Activated T-cell treated with anti-CD3 and anti-CD28 coated beads, Interleukin-2, amount 50 U/mL, for 24 hours (primary cell): ENCODE measurements around the gene NBAS.

ENCODE experiments used
- DNase-seq: peaks from one replicate; pipeline ENCODE4 v3.0.0-alpha.2; 2020
- H3K27ac Mint-ChIP-seq: 2 replicates; pipeline ENCODE4 v1.8.0; 2020; ENCODE audit warnings: mild to moderate bottlenecking, mixed read lengths
- H3K27me3 Mint-ChIP-seq: 2 replicates; pipeline ENCODE4 v1.8.0; 2020; ENCODE audit warnings: mixed read lengths
- H3K36me3 Mint-ChIP-seq: 2 replicates; pipeline ENCODE4 v1.8.0; 2020; ENCODE audit warnings: low read depth, mixed read lengths
- H3K4me1 Mint-ChIP-seq: 2 replicates; pipeline ENCODE4 v1.8.0; 2020; ENCODE audit warnings: low read depth, mixed read lengths
- H3K4me3 Mint-ChIP-seq: 2 replicates; pipeline ENCODE4 v1.8.0; 2020; ENCODE audit warnings: mild to moderate bottlenecking, moderate library complexity, mixed read lengths
- H3K9me3 Mint-ChIP-seq: 2 replicates; pipeline ENCODE4 v1.8.0; 2020; ENCODE audit warnings: mixed read lengths

Gene NBAS

GRCh38 chr2:15577071-15577735 is 16.1 kb upstream of the NBAS start:
- H3K4me3 Mint-ChIP-seq = no peak overlapping the region
- peak; percentile 85 for DNase-seq
- H3K36me3 Mint-ChIP-seq = no peaks in the 10 kb centered on the region
- H3K9me3 Mint-ChIP-seq = no peaks in the 10 kb centered on the region
- no peaks in the 10 kb centered on the region for H3K4me1 Mint-ChIP-seq
- H3K27ac Mint-ChIP-seq = no peak overlapping the region
- peaks cover 5% of the 10 kb centered on the region for H3K27me3 Mint-ChIP-seq

- H3K4me3 Mint-ChIP-seq = no peak overlapping the region
- H3K27me3 Mint-ChIP-seq = peaks cover 2% of the 10 kb centered on the region
- no peaks in the 10 kb centered on the region for H3K4me1 Mint-ChIP-seq
- H3K36me3 Mint-ChIP-seq = no peaks in the 10 kb centered on the region
- no peak for DNase-seq
- no peak overlapping the region for H3K27ac Mint-ChIP-seq
- no peaks in the 10 kb centered on the region for H3K9me3 Mint-ChIP-seq
These were observed 10.6 kb upstream of the NBAS start for GRCh38 chr2:15571729-15572128.

- Mint-ChIP-seq H3K27me3 (peaks cover 6% of the 10 kb centered on the region), H3K4me3 (no peak overlapping the region), H3K36me3 (no peaks in the 10 kb centered on the region), H3K9me3 (no peaks in the 10 kb centered on the region), H3K27ac (no peak overlapping the region), H3K4me1 (no peaks in the 10 kb centered on the region)
- no peak for DNase-seq
These were observed 9.0 kb upstream of the NBAS start for GRCh38 chr2:15570104-15570503.

- Mint-ChIP-seq H3K4me1 (no peaks in the 10 kb centered on the region), H3K27ac (no peak overlapping the region), H3K36me3 (no peaks in the 10 kb centered on the region)
These were observed 7.7 kb upstream of the NBAS start for GRCh38 chr2:15568874-15569273.

GRCh38 chr2:15566912-15567311 is 5.8 kb upstream of the NBAS start:
- H3K9me3 Mint-ChIP-seq = no peaks in the 10 kb centered on the region
- peaks cover 11% of the 10 kb centered on the region for H3K4me1 Mint-ChIP-seq
- no peak overlapping the region for H3K27ac Mint-ChIP-seq
- peaks cover 6% of the 10 kb centered on the region for H3K27me3 Mint-ChIP-seq
- no peak for DNase-seq
- H3K36me3 Mint-ChIP-seq = no peaks in the 10 kb centered on the region
- no peak overlapping the region for H3K4me3 Mint-ChIP-seq

More at GRCh38 chr2:15568874-15569273, 7.7 kb upstream of the NBAS start:
- Mint-ChIP-seq H3K4me3 (no peak overlapping the region), H3K9me3 (no peaks in the 10 kb centered on the region), H3K27me3 (peaks cover 6% of the 10 kb centered on the region)
- DNase-seq = no peak

GRCh38 chr2:15565994-15566671 is 5.0 kb upstream of the NBAS start:
- peaks cover 16% of the 10 kb centered on the region for H3K4me1 Mint-ChIP-seq
- peaks cover 6% of the 10 kb centered on the region for H3K27me3 Mint-ChIP-seq
- no peak for DNase-seq
- H3K4me3 Mint-ChIP-seq = no peak overlapping the region
- no peaks in the 10 kb centered on the region for H3K9me3 Mint-ChIP-seq
- no peak overlapping the region for H3K27ac Mint-ChIP-seq
- H3K36me3 Mint-ChIP-seq = peaks cover under 1% of the 10 kb centered on the region

- Mint-ChIP-seq H3K4me3 (no peak overlapping the region), H3K27ac (no peak overlapping the region), H3K4me1 (peaks cover 16% of the 10 kb centered on the region), H3K36me3 (peaks cover 8% of the 10 kb centered on the region), H3K27me3 (peaks cover 6% of the 10 kb centered on the region), H3K9me3 (no peaks in the 10 kb centered on the region)
- no peak for DNase-seq
These were observed 4.3 kb upstream of the NBAS start for GRCh38 chr2:15565392-15565791.

GRCh38 chr2:15563227-15564100 is 2.3 kb upstream of the NBAS start:
- DNase-seq = no peak
- no peaks in the 10 kb centered on the region for H3K9me3 Mint-ChIP-seq
- H3K27me3 Mint-ChIP-seq = peaks cover 6% of the 10 kb centered on the region
- H3K27ac Mint-ChIP-seq = no peak overlapping the region
- peaks cover 11% of the 10 kb centered on the region for H3K36me3 Mint-ChIP-seq
- H3K4me3 Mint-ChIP-seq = no peak overlapping the region
- H3K4me1 Mint-ChIP-seq = peaks cover 30% of the 10 kb centered on the region

GRCh38 chr2:15562354-15563031 is 1.4 kb upstream of the NBAS start:
- Mint-ChIP-seq H3K36me3 (peaks cover 15% of the 10 kb centered on the region), H3K27ac (peak overlapping the region; percentile 99), H3K27me3 (peaks cover 6% of the 10 kb centered on the region), H3K9me3 (no peaks in the 10 kb centered on the region), H3K4me1 (peaks cover 35% of the 10 kb centered on the region), H3K4me3 (peak overlapping the region; percentile 100)
- no peak for DNase-seq

GRCh38 chr2:15561574-15562344 is 625 bp upstream of the NBAS start:
- peak; percentile 36 for DNase-seq
- peak overlapping the region; percentile 100 for H3K4me3 Mint-ChIP-seq
- no peaks in the 10 kb centered on the region for H3K9me3 Mint-ChIP-seq
- H3K27ac Mint-ChIP-seq = peak overlapping the region; percentile 99
- H3K36me3 Mint-ChIP-seq = peaks cover 15% of the 10 kb centered on the region
- H3K4me1 Mint-ChIP-seq = peaks cover 35% of the 10 kb centered on the region
- H3K27me3 Mint-ChIP-seq = peaks cover 4% of the 10 kb centered on the region

GRCh38 chr2:15560140-15560987 is 770 bp downstream of the NBAS start:
- peaks cover 35% of the 10 kb centered on the region for H3K4me1 Mint-ChIP-seq

GRCh38 chr2:15559379-15560139 is 1.6 kb downstream of the NBAS start:
- H3K27me3 Mint-ChIP-seq = no peaks in the 10 kb centered on the region
- H3K36me3 Mint-ChIP-seq = peaks cover 31% of the 10 kb centered on the region
- H3K9me3 Mint-ChIP-seq = no peaks in the 10 kb centered on the region
- H3K4me1 Mint-ChIP-seq = peaks cover 38% of the 10 kb centered on the region
- H3K4me3 Mint-ChIP-seq = peak overlapping the region; percentile 100
- no peak for DNase-seq
- peak overlapping the region; percentile 22 for H3K27ac Mint-ChIP-seq

More at GRCh38 chr2:15560140-15560987, 770 bp downstream of the NBAS start:
- H3K27me3 Mint-ChIP-seq = peaks cover 1% of the 10 kb centered on the region
- no peak for DNase-seq
- H3K9me3 Mint-ChIP-seq = no peaks in the 10 kb centered on the region
- peak overlapping the region; percentile 100 for H3K4me3 Mint-ChIP-seq
- H3K36me3 Mint-ChIP-seq = peaks cover 27% of the 10 kb centered on the region
- peak overlapping the region; percentile 99 for H3K27ac Mint-ChIP-seq
